CD4-positive, alpha-beta T cell (primary cell): ENCODE data around the gene LRG1. TPM values are rescaled to one million over a fixed set of nuclear protein-coding genes. Genes with fewer than 3 reads are reported as not detected.

Experiments
- ATAC-seq: fragments of 200-7000 bp; cut with Tn5 transposase; one replicate; pipeline ENCODE4 v1.10.0; 2022; ENCODE audit warnings: mild to moderate bottlenecking; ENCODE audit not compliant: poor library complexity
- CTCF ChIA-PET: fragments of 350-600 bp; sonication (Branson Sonifier 250); formaldehyde crosslinking; loops from one replicate; lab custom pipeline; 2021; ENCODE audit warnings: antibody characterized with exemption, inconsistent platforms; lab: Charles Lee
- POLR2A ChIA-PET: fragments of 350-600 bp; sonication (Branson Sonifier 250); formaldehyde crosslinking; loops from one replicate; lab custom pipeline; 2021; ENCODE audit warnings: antibody characterized with exemption, inconsistent platforms; lab: Charles Lee
- DNase-seq, 14 experiments: peaks; one replicate each; pipeline ENCODE4 v3.0.0-alpha.2; 2013 to 2020; ENCODE audit warnings: mixed read lengths in 2 of 14
- H3K27ac ChIP-seq, 2 donors: one replicate each; pipeline versions ENCODE4 v1.5.1 to v1.7.0; 2013; ENCODE audit warnings: low read length in 2 of 2, low read depth in 1 of 2, mild to moderate bottlenecking in 1 of 2
- H3K27me3 ChIP-seq, 2 experiments: 1 replicate in 1 of 2; 2 replicates in 1 of 2; pipeline versions ENCODE4 v1.6.1 to v1.7.0; 2013; ENCODE audit warnings: low read length in 2 of 2, control low read depth in 1 of 2, mild to moderate bottlenecking in 1 of 2, moderate library complexity in 1 of 2; ENCODE audit not compliant: insufficient read depth in 2 of 2, control insufficient read depth in 1 of 2
- H3K36me3 ChIP-seq: one replicate; pipeline ENCODE4 v1.6.1; 2013; ENCODE audit warnings: low read length, control low read depth; ENCODE audit not compliant: insufficient read depth
- H3K4me1 ChIP-seq: one replicate; pipeline ENCODE4 v1.6.1; 2013; ENCODE audit warnings: low read length, control low read depth; ENCODE audit not compliant: insufficient read depth
- H3K4me3 ChIP-seq: one replicate; pipeline ENCODE4 v1.5.1; 2013; ENCODE audit warnings: mild to moderate bottlenecking, low read length, moderate library complexity
- H3K9me3 ChIP-seq, 2 experiments: 1 replicate in 1 of 2; 2 replicates in 1 of 2; pipeline versions ENCODE4 v1.6.1 to v1.7.0; 2013; ENCODE audit warnings: low read length in 2 of 2, mild to moderate bottlenecking in 2 of 2, control low read depth in 1 of 2, moderate library complexity in 1 of 2; ENCODE audit not compliant: control insufficient read depth in 1 of 2, insufficient read depth in 1 of 2
- H3K27ac Mint-ChIP-seq: one replicate; pipeline ENCODE4 v1.8.0; 2020; ENCODE audit warnings: mixed read lengths
- H3K27me3 Mint-ChIP-seq: one replicate; pipeline ENCODE4 v1.8.0; 2021; ENCODE audit warnings: mixed read lengths
- H3K36me3 Mint-ChIP-seq: one replicate; pipeline ENCODE4 v1.8.0; 2021; ENCODE audit warnings: low read depth, mixed read lengths
- H3K4me1 Mint-ChIP-seq: one replicate; pipeline ENCODE4 v1.8.0; 2021; ENCODE audit warnings: low read depth, mixed read lengths
- H3K4me3 Mint-ChIP-seq: one replicate; pipeline ENCODE4 v1.8.0; 2020; ENCODE audit warnings: mild to moderate bottlenecking, mixed read lengths
- H3K9me3 Mint-ChIP-seq: one replicate; pipeline ENCODE4 v1.8.0; 2020; ENCODE audit warnings: mixed read lengths
- intact Hi-C, 2 experiments: fragments of 100-400 bp; cut with DNase I in 1 of 2; cut with micrococcal nuclease in 1 of 2; formaldehyde crosslinking; loops; one replicate each; pipeline versions ENCODE4 v1.15.1 to v1.9.0; 2023 to 2025; cut with DNase I, micrococcal nuclease
- total RNA-seq, 174 experiments: library from RNA in 2 of 174; stranded (reverse) in 2 of 174; gene quantifications; one replicate each; pipeline ENCODE4 v1.2.3 and lab custom pipeline; 2021 to 2026
- TF ChIP-seq, protein P1 (sequence below): fragments of 200-600 bp; IDR thresholded peaks from one replicate; pipeline ENCODE4 v1.8.0; 2022; ENCODE audit warnings: antibody characterized with exemption, mild to moderate bottlenecking

The LRG1 gene
- total RNA-seq, 2 experiments from 2014 or later, result not detected

GRCh38 chr19:4500841-4501591, 38.8 kb downstream of the LRG1 start:
- no peak overlapping the region for H3K27ac ChIP-seq
- Mint-ChIP-seq H3K27me3 (no peaks in the 10 kb centered on the region), H3K27ac (no peak overlapping the region), H3K4me3 (no peak overlapping the region), H3K36me3 (peaks cover 27% of the 10 kb centered on the region), H3K4me1 (no peaks in the 10 kb centered on the region), H3K9me3 (no peaks in the 10 kb centered on the region)
- DNase-seq (no peak), ATAC-seq (no peak)
- no peaks in the 10 kb centered on the region for H3K27me3 ChIP-seq
- H3K4me1 ChIP-seq, result no peaks in the 10 kb centered on the region
- peaks cover 0 to 8% of the 10 kb centered on the region in 2 experiments for H3K9me3 ChIP-seq
- TF ChIP-seq, protein P1, sequence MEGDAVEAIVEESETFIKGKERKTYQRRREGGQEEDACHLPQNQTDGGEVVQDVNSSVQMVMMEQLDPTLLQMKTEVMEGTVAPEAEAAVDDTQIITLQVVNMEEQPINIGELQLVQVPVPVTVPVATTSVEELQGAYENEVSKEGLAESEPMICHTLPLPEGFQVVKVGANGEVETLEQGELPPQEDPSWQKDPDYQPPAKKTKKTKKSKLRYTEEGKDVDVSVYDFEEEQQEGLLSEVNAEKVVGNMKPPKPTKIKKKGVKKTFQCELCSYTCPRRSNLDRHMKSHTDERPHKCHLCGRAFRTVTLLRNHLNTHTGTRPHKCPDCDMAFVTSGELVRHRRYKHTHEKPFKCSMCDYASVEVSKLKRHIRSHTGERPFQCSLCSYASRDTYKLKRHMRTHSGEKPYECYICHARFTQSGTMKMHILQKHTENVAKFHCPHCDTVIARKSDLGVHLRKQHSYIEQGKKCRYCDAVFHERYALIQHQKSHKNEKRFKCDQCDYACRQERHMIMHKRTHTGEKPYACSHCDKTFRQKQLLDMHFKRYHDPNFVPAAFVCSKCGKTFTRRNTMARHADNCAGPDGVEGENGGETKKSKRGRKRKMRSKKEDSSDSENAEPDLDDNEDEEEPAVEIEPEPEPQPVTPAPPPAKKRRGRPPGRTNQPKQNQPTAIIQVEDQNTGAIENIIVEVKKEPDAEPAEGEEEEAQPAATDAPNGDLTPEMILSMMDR, result no peak
- no peak overlapping the region for H3K4me3 ChIP-seq
- ChIA-PET POLR2A (no interaction called here), CTCF (no interaction called here)
- peaks cover 37% of the 10 kb centered on the region for H3K36me3 ChIP-seq
- intact Hi-C loops, result no loop called here

- H3K36me3 ChIP-seq, result peaks cover 40% of the 10 kb centered on the region
- no peak overlapping the region for H3K4me3 Mint-ChIP-seq
- H3K36me3 Mint-ChIP-seq, result peaks cover 21% of the 10 kb centered on the region
- no peaks in the 10 kb centered on the region for H3K4me1 ChIP-seq
- H3K9me3 Mint-ChIP-seq, result no peaks in the 10 kb centered on the region
- no peaks in the 10 kb centered on the region for H3K4me1 Mint-ChIP-seq
- no peak overlapping the region for H3K27ac Mint-ChIP-seq
- ChIA-PET CTCF (no interaction called here), POLR2A (no interaction called here)
- no peaks in the 10 kb centered on the region for H3K27me3 ChIP-seq
- intact Hi-C loops, result no loop called here
- no peak for DNase-seq
- H3K27ac ChIP-seq, result no peak overlapping the region
- peaks cover 0 to 6% of the 10 kb centered on the region in 2 experiments for H3K9me3 ChIP-seq
- ATAC-seq, result no peak
- H3K4me3 ChIP-seq, result no peak overlapping the region
- no peaks in the 10 kb centered on the region for H3K27me3 Mint-ChIP-seq
- TF ChIP-seq, protein P1, result no peak
These were observed 40.0 kb downstream of the LRG1 start for GRCh38 chr19:4499855-4500254.

- H3K4me1 Mint-ChIP-seq, result no peaks in the 10 kb centered on the region
- no peaks in the 10 kb centered on the region for H3K27me3 ChIP-seq
- intact Hi-C loops, result no loop called here
- TF ChIP-seq, protein P1, result no peak
- DNase-seq (no peak), ATAC-seq (no peak)
- H3K4me1 ChIP-seq, result no peaks in the 10 kb centered on the region
- no peaks in the 10 kb centered on the region for H3K9me3 Mint-ChIP-seq
- ChIA-PET CTCF (no interaction called here), POLR2A (no interaction called here)
- H3K4me3 Mint-ChIP-seq, result no peak overlapping the region
- H3K36me3 Mint-ChIP-seq, result peaks cover 25% of the 10 kb centered on the region
- H3K36me3 ChIP-seq, result peaks cover 44% of the 10 kb centered on the region
- H3K27me3 Mint-ChIP-seq, result no peaks in the 10 kb centered on the region
- H3K27ac ChIP-seq, result no peak overlapping the region
- peaks cover 0 to 6% of the 10 kb centered on the region in 2 experiments for H3K9me3 ChIP-seq
- H3K4me3 ChIP-seq, result no peak overlapping the region
- no peak overlapping the region for H3K27ac Mint-ChIP-seq
These were observed 40.5 kb downstream of the LRG1 start for GRCh38 chr19:4499318-4499717.
